Endothelial cell of umbilical vein (primary cell): Measurements from ENCODE around the gene FAM168A. TPM values are rescaled to one million over a fixed set of nuclear protein-coding genes. Genes with fewer than 3 reads are reported as not detected.

Experiments used
- BruUV-seq: library from RNA; stranded (reverse); fragments of 400-500 nt; replicated peaks from 2 replicates; lab custom pipeline; 2021; lab: Mats Ljungman, UMichigan
- CTCF ChIA-PET: fragments of 300-600, 350-600 bp; sonication (Branson Sonifier 250); formaldehyde crosslinking; loops from one replicate; lab custom pipeline; 2021; ENCODE audit warnings: antibody characterized with exemption, inconsistent platforms; lab: Charles Lee
- POLR2A ChIA-PET: fragments of 300-600, 350-600 bp; sonication (Branson Sonifier 250); formaldehyde crosslinking; loops from one replicate; lab custom pipeline; 2021; ENCODE audit warnings: antibody characterized with exemption, inconsistent platforms; lab: Charles Lee
- DNase-seq: peaks from one replicate; pipeline ENCODE4 v3.0.0-alpha.2; 2011; ENCODE audit warnings: low read depth, low spot score
- FAIRE-seq: peaks from 2 replicates; lab custom pipeline; 2011; peaks lifted over from hg19 to GRCh38; lab: Jason Lieb, UNC
- H2AFZ ChIP-seq: 2 replicates; pipeline ENCODE4 v1.6.0; 2012; ENCODE audit warnings: low read depth, low read length, control low read depth, inconsistent platforms
- H3K27ac ChIP-seq: 2 replicates; pipeline ENCODE4 v1.5.1; 2011; ENCODE audit warnings: low read depth, mild to moderate bottlenecking, control low read depth, low read length, moderate library complexity; ENCODE audit not compliant: insufficient read depth
- H3K27me3 ChIP-seq, 2 experiments: 2 replicates each; pipeline versions ENCODE4 v1.6.0 to v1.6.1; 2011; ENCODE audit warnings: low read length in 2 of 2, mixed read lengths in 1 of 2; ENCODE audit not compliant: control insufficient read depth in 2 of 2, insufficient read depth in 2 of 2
- H3K36me3 ChIP-seq, 2 experiments: 2 replicates in 1 of 2; 3 replicates in 1 of 2; pipeline ENCODE4 v1.5.1; 2011; ENCODE audit warnings: low read length in 2 of 2, mild to moderate bottlenecking in 1 of 2, moderate library complexity in 1 of 2; ENCODE audit not compliant: control insufficient read depth in 2 of 2, insufficient read depth in 2 of 2; ENCODE audit errors: extremely low read depth in 1 of 2
- H3K4me1 ChIP-seq: 3 replicates; pipeline ENCODE4 v1.5.1; 2011; ENCODE audit warnings: mild to moderate bottlenecking, low read length; ENCODE audit not compliant: control insufficient read depth, insufficient read depth; ENCODE audit errors: extremely low read depth
- H3K4me2 ChIP-seq: 2 replicates; pipeline ENCODE4 v1.6.1; 2011; ENCODE audit warnings: low read length, control low read depth, mixed read lengths; ENCODE audit not compliant: insufficient read depth
- H3K4me3 ChIP-seq, 3 experiments: fragments of 200-600 bp in 1 of 3; sonication (generic), shearing (Covaris generic) in 1 of 3; replicated peaks in 1 of 3; 2 replicates each; pipeline ENCODE4 v1.5.1; 2011 to 2016; ENCODE audit warnings: control low read depth in 3 of 3, low read length in 3 of 3, mild to moderate bottlenecking in 2 of 3, inconsistent platforms in 1 of 3, low read depth in 1 of 3, moderate library complexity in 1 of 3; ENCODE audit not compliant: insufficient read depth in 1 of 3
- H3K79me2 ChIP-seq: 2 replicates; pipeline ENCODE4 v1.6.0; 2012; ENCODE audit warnings: low read length, inconsistent platforms; ENCODE audit not compliant: control insufficient read depth, insufficient read depth
- H3K9ac ChIP-seq: replicated peaks from 2 replicates; pipeline ENCODE3; 2011; ENCODE audit warnings: low read length, control low read depth; ENCODE audit not compliant: insufficient read depth; ENCODE audit errors: extremely low read depth
- H3K9me1 ChIP-seq: replicated peaks from 3 replicates; pipeline ENCODE4 v1.6.0; 2011; ENCODE audit warnings: mild to moderate bottlenecking, low read length; ENCODE audit not compliant: control insufficient read depth, insufficient read depth; ENCODE audit errors: extremely low read depth
- H3K9me3 ChIP-seq: replicated peaks from 2 replicates; pipeline ENCODE4 v1.5.1; 2012; ENCODE audit warnings: low read length, inconsistent platforms; ENCODE audit not compliant: control insufficient read depth, insufficient read depth
- H4K20me1 ChIP-seq: replicated peaks from 2 replicates; pipeline ENCODE3; 2011; ENCODE audit warnings: mild to moderate bottlenecking, low read length; ENCODE audit not compliant: control insufficient read depth, insufficient read depth; ENCODE audit errors: extremely low read depth
- FOS ChIP-seq: IDR thresholded peaks from 2 replicates; pipeline ENCODE4 v1.6.1; 2011; ENCODE audit warnings: mild to moderate bottlenecking, low read length, moderate library complexity, borderline replicate concordance; ENCODE audit not compliant: insufficient read depth
- MYC ChIP-seq: IDR thresholded peaks from one replicate; pipeline ENCODE4 v1.6.1; 2011; ENCODE audit warnings: mild to moderate bottlenecking, low read depth, low read length
- dilution Hi-C: fragments of 300-500 bp; cut with MboI; formaldehyde crosslinking; loops from one replicate; pipeline ENCODE4 v1.15.0; 2019; ENCODE audit warnings: low sequenced_read_pairs; ENCODE audit not compliant: extremely low pct_ligation_motif_present
- intact Hi-C: fragments of 100-400 bp; cut with micrococcal nuclease; formaldehyde crosslinking; loops from one replicate; pipeline ENCODE4 v1.10.0; 2022
- polyA plus RNA-seq, 4 experiments: library from polyadenylated mRNA; depleted of rRNA in 3 of 4; stranded (reverse) in 3 of 4; unstranded in 1 of 4; fragments of >200 nt; gene quantifications; 2 replicates each; pipeline versions ENCODE4 v1.2.1 to v1.2.3, GENCODE V29; 2011 to 2012; ENCODE audit warnings: missing spikeins in 1 of 4
- total RNA-seq: library from RNA; stranded (reverse); gene quantifications from 2 replicates; pipeline ENCODE4 v1.2.3, GENCODE V29; 2021
- TF ChIP-seq, protein P1 (sequence below), 2 donors: IDR thresholded peaks; 1 replicate in 1 of 2; 2 replicates in 1 of 2; pipeline ENCODE4 v1.5.1; 2011; ENCODE audit warnings: low read length in 2 of 2, mild to moderate bottlenecking in 2 of 2, moderate library complexity in 2 of 2, control low read depth in 1 of 2, inconsistent platforms in 1 of 2, low read depth in 1 of 2; ENCODE audit not compliant: insufficient read depth in 1 of 2; ENCODE audit errors: extremely low read depth in 1 of 2

FAM168A gene
- total and polyA plus RNA-seq, 2 donors (not counting 3 experiments of a cell fraction or from before 2014, with no cell fraction given), result 17.0 to 20.5 TPM

DNA sequence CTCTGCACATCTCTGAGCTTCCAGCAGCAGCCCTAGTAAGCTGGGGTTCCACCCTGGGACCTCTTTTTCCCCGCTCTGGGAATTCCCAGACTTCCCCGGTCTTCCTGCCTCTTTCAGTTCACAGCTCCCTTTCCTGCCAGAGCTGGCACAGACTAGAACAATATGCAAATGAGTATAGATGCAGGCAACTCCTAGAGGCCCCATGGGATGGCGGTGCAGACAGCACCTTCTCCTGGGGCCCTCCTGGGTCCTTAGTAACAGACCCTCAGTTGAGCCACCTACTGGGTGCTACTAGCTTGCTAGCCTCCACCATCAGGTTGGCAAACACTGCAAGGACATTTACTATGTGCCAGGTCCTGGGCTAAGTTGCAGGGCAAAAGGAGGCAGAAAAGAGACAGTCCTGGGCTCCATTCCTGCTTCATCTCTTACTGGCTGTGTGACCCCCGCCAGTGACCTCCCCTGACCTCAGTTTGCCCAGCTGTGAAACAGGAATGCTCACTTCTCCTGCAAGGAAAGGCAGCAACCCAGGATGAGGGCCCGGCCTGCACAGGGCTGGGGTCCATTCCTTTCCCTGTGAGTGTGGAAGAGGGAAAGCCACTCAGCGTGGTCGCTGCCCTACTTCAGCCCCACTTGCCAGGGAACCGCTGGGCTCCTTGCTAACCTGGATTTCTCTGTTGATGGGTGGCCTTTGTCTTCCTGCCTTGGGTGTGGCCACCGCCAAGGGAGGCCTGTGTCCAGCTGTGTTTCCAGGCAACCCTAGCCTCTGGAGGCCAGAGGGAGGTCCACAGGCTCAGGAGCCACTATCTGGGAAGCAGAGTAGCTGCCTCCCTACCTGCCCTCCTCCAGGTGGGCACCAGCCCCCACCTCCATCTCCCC lies 214.4 kb downstream of the FAM168A start:
- H3K4me3 ChIP-seq, result no peak overlapping the region
- BruUV-seq, result no TSS peak
- no peak overlapping the region for H3K4me2 ChIP-seq
- H3K4me1 ChIP-seq, result peaks cover 25% of the 10 kb centered on the region
- no peaks in the 10 kb centered on the region for H4K20me1 ChIP-seq
- FAIRE-seq (peak; percentile 86), DNase-seq (peak; percentile 76)
- peak overlapping the region; percentile 53 for H3K27ac ChIP-seq
- H3K79me2 ChIP-seq, result peaks cover 96% of the 10 kb centered on the region
- H3K9me1 ChIP-seq, result no peaks in the 10 kb centered on the region
- CTCF ChIA-PET, result interaction anchor here (1.0 to 3.6 kb wide), 8 partner anchors 10 to 278 kb away, joined by 3 to 38 read pairs (median 6); no protein-coding TSS in a partner anchor
- peak overlapping the region; percentile 12 for H3K9ac ChIP-seq
- no peaks in the 10 kb centered on the region for H3K27me3 ChIP-seq
- TF ChIP-seq, protein P1, sequence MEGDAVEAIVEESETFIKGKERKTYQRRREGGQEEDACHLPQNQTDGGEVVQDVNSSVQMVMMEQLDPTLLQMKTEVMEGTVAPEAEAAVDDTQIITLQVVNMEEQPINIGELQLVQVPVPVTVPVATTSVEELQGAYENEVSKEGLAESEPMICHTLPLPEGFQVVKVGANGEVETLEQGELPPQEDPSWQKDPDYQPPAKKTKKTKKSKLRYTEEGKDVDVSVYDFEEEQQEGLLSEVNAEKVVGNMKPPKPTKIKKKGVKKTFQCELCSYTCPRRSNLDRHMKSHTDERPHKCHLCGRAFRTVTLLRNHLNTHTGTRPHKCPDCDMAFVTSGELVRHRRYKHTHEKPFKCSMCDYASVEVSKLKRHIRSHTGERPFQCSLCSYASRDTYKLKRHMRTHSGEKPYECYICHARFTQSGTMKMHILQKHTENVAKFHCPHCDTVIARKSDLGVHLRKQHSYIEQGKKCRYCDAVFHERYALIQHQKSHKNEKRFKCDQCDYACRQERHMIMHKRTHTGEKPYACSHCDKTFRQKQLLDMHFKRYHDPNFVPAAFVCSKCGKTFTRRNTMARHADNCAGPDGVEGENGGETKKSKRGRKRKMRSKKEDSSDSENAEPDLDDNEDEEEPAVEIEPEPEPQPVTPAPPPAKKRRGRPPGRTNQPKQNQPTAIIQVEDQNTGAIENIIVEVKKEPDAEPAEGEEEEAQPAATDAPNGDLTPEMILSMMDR (IDR thresholded peaks at IDR 0.05; ENCODE audit: extremely low read depth in 1 of 2, insufficient read depth in 1 of 2, low read depth in 1 of 2, low read length in 2 of 2), result peak in 1 of 2 donors; percentile 5
- no peak for TF ChIP-seq MYC
- intact Hi-C loops (no loop called here), dilution Hi-C loops (no loop called here)
- H3K9me3 ChIP-seq, result no peaks in the 10 kb centered on the region
- POLR2A ChIA-PET, result no interaction called here
- no peak overlapping the region for H2AFZ ChIP-seq
- H3K36me3 ChIP-seq, result no peaks in the 10 kb centered on the region

DNA sequence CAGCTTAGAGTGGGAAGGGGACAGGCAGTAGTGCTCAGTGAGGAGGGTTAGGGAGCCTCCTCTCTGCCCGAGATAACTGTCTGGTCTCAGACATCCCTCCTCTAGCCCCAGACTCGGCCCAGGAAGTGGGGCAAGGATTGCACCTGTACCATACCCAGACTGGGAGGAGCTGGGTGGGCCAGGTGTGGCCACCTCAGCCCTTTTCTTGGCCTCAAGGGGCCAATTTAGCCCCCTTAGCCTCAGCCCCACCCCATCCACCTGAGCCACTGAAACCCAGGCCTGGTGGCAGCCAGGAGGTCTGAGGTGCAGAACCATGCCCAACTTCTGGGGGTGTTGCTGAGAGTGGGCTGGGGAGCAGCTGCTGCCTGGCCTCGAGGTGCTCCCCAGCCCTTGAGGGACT lies 215.2 kb downstream of the FAM168A start:
- H2AFZ ChIP-seq, result no peak overlapping the region
- BruUV-seq, result no TSS peak
- no peaks in the 10 kb centered on the region for H3K9me3 ChIP-seq
- no peak overlapping the region for H3K4me2 ChIP-seq
- H3K79me2 ChIP-seq, result peaks cover 98% of the 10 kb centered on the region
- H3K27me3 ChIP-seq, result no peaks in the 10 kb centered on the region
- dilution Hi-C loops, result no loop called here
- ChIA-PET POLR2A (no interaction called here), CTCF (interaction anchor here (1.0 to 3.6 kb wide), 6 partner anchors 11 to 277 kb away, joined by 3 to 38 read pairs (median 5); no protein-coding TSS in a partner anchor)
- H3K9ac ChIP-seq, result peak overlapping the region; percentile 12
- no peak overlapping the region for H3K4me3 ChIP-seq
- intact Hi-C loops, result no loop called here
- no peaks in the 10 kb centered on the region for H4K20me1 ChIP-seq
- no peaks in the 10 kb centered on the region for H3K9me1 ChIP-seq
- H3K27ac ChIP-seq, result peak overlapping the region; percentile 53
- FAIRE-seq (no peak), DNase-seq (no peak)
- H3K36me3 ChIP-seq, result no peaks in the 10 kb centered on the region
- peaks cover 25% of the 10 kb centered on the region for H3K4me1 ChIP-seq
- TF ChIP-seq FOS, result no peak
- TF ChIP-seq MYC, result no peak
- TF ChIP-seq, protein P1 (IDR thresholded peaks at IDR 0.05; ENCODE audit: extremely low read depth in 1 of 2, insufficient read depth in 1 of 2, low read depth in 1 of 2, low read length in 2 of 2), result no peak
